Measurements from ENCODE around the gene LTBP1.

The LTBP1 gene

DNA sequence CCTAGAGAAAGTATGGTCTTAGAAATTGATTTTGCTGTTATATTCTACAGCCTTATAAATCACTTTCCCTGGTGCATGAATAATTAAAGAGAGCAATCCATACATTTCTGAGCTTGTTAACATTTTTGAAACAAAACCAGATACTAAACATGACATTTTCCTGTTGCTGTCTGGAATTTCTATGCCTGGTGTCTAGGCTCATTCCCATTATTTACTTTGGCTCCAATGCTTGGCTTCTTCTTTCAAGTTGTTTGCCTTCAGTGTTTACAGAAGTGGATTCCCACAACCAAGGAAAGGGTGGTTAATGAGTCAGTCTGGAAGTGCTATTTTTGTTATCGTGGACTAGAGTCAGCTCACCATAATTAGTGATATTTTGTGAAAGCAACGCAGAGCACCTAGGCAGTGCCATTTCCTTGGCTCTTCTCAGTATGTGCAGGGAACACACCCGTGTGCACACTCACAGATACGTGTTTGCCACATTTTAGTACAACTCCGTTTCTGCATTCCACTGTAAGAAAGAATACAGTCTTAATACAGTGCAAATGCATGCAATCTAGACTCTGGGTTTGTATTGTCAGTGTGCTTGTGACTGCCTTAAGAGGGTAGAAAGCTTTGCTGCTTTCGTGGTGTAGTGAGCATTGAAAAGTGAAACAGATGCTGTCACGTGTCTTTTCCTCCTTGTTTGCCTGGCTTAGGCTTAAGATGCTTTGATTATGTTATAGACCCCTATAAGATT, 344.7 kb downstream of the LTBP1 start:
- Histone ChIP-seq H3K4me3 (replicated peaks; ENCODE audit: low read depth, low read length) (no peak overlapping the region), H3K36me3 (ENCODE audit: control insufficient read depth, insufficient read depth, low read length) (no peaks in the 10 kb centered on the region)
- TF ChIP-seq, protein P1, sequence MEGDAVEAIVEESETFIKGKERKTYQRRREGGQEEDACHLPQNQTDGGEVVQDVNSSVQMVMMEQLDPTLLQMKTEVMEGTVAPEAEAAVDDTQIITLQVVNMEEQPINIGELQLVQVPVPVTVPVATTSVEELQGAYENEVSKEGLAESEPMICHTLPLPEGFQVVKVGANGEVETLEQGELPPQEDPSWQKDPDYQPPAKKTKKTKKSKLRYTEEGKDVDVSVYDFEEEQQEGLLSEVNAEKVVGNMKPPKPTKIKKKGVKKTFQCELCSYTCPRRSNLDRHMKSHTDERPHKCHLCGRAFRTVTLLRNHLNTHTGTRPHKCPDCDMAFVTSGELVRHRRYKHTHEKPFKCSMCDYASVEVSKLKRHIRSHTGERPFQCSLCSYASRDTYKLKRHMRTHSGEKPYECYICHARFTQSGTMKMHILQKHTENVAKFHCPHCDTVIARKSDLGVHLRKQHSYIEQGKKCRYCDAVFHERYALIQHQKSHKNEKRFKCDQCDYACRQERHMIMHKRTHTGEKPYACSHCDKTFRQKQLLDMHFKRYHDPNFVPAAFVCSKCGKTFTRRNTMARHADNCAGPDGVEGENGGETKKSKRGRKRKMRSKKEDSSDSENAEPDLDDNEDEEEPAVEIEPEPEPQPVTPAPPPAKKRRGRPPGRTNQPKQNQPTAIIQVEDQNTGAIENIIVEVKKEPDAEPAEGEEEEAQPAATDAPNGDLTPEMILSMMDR (IDR thresholded peaks at IDR 0.05; ENCODE audit: insufficient read depth, low read length, poor library complexity, severe bottlenecking): no peak

DNA sequence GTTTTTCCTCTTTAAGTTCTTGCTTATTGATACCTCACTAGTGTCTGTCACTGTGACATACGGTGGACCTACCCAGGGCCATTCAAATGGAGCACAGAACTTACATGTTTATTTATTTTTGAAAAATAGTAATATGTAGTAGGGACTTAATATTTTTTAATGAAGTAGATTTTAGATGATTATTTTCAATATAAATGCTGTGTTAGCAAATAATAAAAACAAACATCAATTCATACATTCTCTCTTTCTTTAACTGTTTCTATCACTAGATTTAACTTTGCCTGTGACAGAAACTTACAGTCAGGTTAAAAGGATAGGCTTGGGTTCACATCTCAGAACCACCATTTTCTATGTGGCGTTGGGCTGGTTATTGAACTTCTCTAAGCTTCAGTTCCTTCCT, 345.3 kb downstream of the LTBP1 start:
- Histone ChIP-seq H3K4me3 (replicated peaks; ENCODE audit: low read depth, low read length) (no peak overlapping the region), H3K36me3 (ENCODE audit: control insufficient read depth, insufficient read depth, low read length) (no peaks in the 10 kb centered on the region), H3K27me3 (replicated peaks; ENCODE audit: control insufficient read depth, insufficient read depth, low read length) (no peaks in the 10 kb centered on the region; the same call in 1 of the 2 replicates)
- TF ChIP-seq, protein P1 (IDR thresholded peaks at IDR 0.05; ENCODE audit: insufficient read depth, low read length, poor library complexity, severe bottlenecking): no peak
- no peak for DNase-seq (ENCODE audit: extremely low read depth, insufficient read length)

More for the DNA sequence above, 344.7 kb downstream of the LTBP1 start:
- DNase-seq (ENCODE audit: extremely low read depth, insufficient read length): no peak
- no peaks in the 10 kb centered on the region; the same call in 1 of the 2 replicates for H3K27me3 ChIP-seq (replicated peaks; ENCODE audit: control insufficient read depth, insufficient read depth, low read length)

DNA sequence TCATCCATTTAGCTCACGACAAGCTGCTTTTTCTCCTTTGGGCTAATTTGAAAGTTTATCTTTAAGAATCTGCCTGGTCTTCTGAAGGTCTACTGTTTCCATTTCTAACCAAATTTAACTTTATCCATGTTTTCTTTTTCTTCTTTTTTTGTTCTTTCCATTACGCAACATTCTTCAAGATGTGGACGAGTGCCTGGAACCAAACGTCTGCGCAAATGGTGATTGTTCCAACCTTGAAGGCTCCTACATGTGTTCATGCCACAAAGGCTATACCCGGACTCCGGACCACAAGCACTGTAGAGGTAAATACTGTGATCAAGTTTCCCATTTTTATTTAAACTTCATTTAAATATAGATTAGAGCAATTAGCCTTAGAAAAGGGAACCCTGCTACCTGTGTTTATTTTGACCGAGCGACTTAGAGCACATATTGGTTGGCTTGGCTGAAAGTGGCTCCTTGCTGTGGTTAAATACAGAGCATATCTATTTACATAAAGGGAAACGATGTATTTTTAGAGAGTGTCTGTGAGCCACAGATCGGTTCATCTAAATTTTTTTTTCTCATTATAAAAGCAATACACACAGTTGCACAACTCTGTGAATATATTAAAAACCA, 346.3 kb downstream of the LTBP1 start:
- no peak for DNase-seq (ENCODE audit: extremely low read depth, insufficient read length)
- Histone ChIP-seq H3K4me3 (replicated peaks; ENCODE audit: low read depth, low read length) (no peak overlapping the region), H3K27me3 (replicated peaks; ENCODE audit: control insufficient read depth, insufficient read depth, low read length) (no peaks in the 10 kb centered on the region; the same call in 1 of the 2 replicates), H3K36me3 (ENCODE audit: control insufficient read depth, insufficient read depth, low read length) (no peaks in the 10 kb centered on the region)
- TF ChIP-seq, protein P1 (IDR thresholded peaks at IDR 0.05; ENCODE audit: insufficient read depth, low read length, poor library complexity, severe bottlenecking): no peak

DNA sequence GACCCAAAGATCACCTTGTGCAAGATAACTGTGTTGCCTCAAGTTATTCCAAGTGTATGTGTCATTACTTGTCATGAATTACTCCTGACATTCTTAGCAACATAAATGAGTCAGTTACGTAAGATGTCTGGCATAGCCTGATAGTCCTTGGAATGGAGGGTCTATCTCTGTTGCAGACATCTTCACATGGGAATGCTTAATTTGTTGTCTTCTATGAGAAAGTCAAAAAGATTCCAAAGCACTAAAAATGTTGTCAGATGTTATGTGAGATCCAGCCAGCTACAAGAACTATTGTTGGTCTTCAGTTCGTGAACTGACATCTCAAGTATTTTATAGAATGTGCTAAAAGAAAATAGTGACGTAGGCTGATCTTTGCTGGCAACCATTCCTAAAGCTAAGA, 351.5 kb downstream of the LTBP1 start:
- H3K4me3 ChIP-seq (replicated peaks; ENCODE audit: low read depth, low read length): no peak overlapping the region
- no peaks in the 10 kb centered on the region for H3K27me3 ChIP-seq (replicated peaks; ENCODE audit: control insufficient read depth, insufficient read depth, low read length)
- no peak for DNase-seq (ENCODE audit: extremely low read depth, insufficient read length)
- no peaks in the 10 kb centered on the region for H3K36me3 ChIP-seq (ENCODE audit: control insufficient read depth, insufficient read depth, low read length)
- TF ChIP-seq, protein P1 (IDR thresholded peaks at IDR 0.05; ENCODE audit: insufficient read depth, low read length, poor library complexity, severe bottlenecking): no peak

DNA sequence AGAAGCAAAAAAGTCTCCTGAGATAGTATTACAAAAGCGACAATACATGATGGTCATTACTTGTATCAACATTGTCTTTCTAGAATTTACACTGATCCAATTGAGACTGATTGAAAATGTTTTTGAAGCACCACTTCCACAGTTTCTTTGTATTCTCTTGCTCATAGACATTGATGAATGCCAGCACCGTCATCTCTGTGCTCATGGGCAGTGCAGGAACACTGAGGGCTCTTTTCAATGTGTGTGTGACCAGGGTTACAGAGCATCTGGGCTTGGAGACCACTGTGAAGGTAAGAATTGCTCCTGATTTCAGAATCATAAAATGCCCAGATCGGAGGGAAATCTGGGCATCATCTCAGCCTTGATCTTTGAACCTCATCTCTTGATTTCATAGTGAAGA, 354.6 kb downstream of the LTBP1 start:
- H3K4me3 ChIP-seq (replicated peaks; ENCODE audit: low read depth, low read length): no peak overlapping the region
- TF ChIP-seq, protein P1 (IDR thresholded peaks at IDR 0.05; ENCODE audit: insufficient read depth, low read length, poor library complexity, severe bottlenecking): no peak
- H3K36me3 ChIP-seq (ENCODE audit: control insufficient read depth, insufficient read depth, low read length): no peaks in the 10 kb centered on the region
- DNase-seq (ENCODE audit: extremely low read depth, insufficient read length): no peak
- no peaks in the 10 kb centered on the region for H3K27me3 ChIP-seq (replicated peaks; ENCODE audit: control insufficient read depth, insufficient read depth, low read length)

Data from GM06990 (cell line).